Stimulated activated effector memory CD8-positive, alpha-beta T cell treated with anti-CD3 and anti-CD28 coated beads, Interleukin-12 subunit alpha, Interleukin-12 subunit beta, amount 100 ng/mL, for 72 hours (primary cell): ENCODE measurements around the gene ANKRD27.
A peak's percentile ranks its signal among the peaks of the same experiment; 100 is the strongest.
"Not testable (repeated sequence)": the region's sequence is repeated elsewhere in the genome, so short reads cannot be mapped to it uniquely, and the experiment has no call there.

Experiments
- ATAC-seq: fragments of 150-1000 bp; cut with Tn5 transposase; 2 replicates; pipeline ENCODE4 v1.10.0; 2021
- DNase-seq, 2 donors: peaks; one replicate each; pipeline ENCODE4 v3.0.0; 2021 to 2022; ENCODE audit warnings: low spot score in 2 of 2
- H3K27ac Mint-ChIP-seq: one replicate; pipeline ENCODE4 v1.8.0; 2022; ENCODE audit warnings: mild to moderate bottlenecking, mixed read lengths
- H3K36me3 Mint-ChIP-seq: one replicate; pipeline ENCODE4 v1.8.0; 2022; ENCODE audit warnings: mild to moderate bottlenecking, mixed read lengths
- H3K4me1 Mint-ChIP-seq: one replicate; pipeline ENCODE4 v1.8.0; 2022; ENCODE audit warnings: mixed read lengths
- H3K4me3 Mint-ChIP-seq: one replicate; pipeline ENCODE4 v1.8.0; 2022; ENCODE audit warnings: mild to moderate bottlenecking, mixed read lengths
- H3K9me3 Mint-ChIP-seq: one replicate; pipeline ENCODE4 v1.8.0; 2022; ENCODE audit warnings: mixed read lengths

The ANKRD27 gene

DNA sequence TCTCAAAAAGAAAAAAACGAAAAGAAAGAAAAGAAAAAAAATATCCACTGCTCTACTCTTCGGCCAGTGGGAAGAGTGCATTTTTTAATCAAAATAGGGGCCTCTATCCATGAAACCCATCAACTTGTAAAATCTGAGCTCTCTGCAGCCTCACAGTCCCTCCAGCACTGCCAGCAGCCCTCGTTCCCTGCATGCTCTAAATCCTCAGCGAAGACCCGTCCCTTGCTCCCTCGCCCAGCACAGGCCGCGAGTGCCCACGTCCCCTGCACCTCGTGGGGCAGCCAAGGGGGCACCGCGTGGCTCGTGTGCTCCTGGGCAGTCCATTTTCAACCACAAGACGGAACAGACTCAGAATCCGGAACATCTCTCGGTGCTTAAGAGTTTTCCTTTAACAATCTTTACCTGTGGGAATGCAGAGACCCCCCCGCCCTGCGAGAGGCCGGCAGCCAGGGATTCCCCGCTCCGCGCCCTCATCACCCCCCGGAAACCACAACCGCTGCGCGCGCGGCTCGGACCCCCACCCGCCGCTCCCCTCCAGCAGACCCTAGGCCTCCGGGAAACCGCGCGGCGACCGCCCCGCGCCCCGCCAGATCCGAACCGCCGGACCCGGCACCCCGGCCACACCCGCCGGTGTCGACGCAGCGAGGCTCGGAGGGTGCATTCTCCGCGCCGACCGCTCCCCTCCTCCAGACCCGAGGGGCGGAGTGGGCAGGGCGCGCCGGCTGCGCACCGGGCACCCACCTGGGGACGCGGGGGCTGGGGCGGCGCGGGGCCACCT is 638 bp downstream of the ANKRD27 start:
- Mint-ChIP-seq H3K9me3 (no peaks in the 10 kb centered on the region), H3K4me3 (peak overlapping the region; percentile 83), H3K36me3 (peaks cover 7% of the 10 kb centered on the region), H3K27ac (peak overlapping the region; percentile 74), H3K4me1 (peaks cover 44% of the 10 kb centered on the region)
- no peak for DNase-seq
- no peak for ATAC-seq

GRCh38 chr19:32673573-32673972 is 1.4 kb downstream of the ANKRD27 start:
- H3K27ac Mint-ChIP-seq, result peak overlapping the region; percentile 74
- peaks cover 8% of the 10 kb centered on the region for H3K36me3 Mint-ChIP-seq
- peak overlapping the region; percentile 83 for H3K4me3 Mint-ChIP-seq
- H3K4me1 Mint-ChIP-seq, result peaks cover 51% of the 10 kb centered on the region
- no peak for ATAC-seq
- no peaks in the 10 kb centered on the region for H3K9me3 Mint-ChIP-seq
- no peak for DNase-seq

GRCh38 chr19:32672841-32673240 is 2.1 kb downstream of the ANKRD27 start:
- no peak overlapping the region for H3K27ac Mint-ChIP-seq
- peaks cover 14% of the 10 kb centered on the region for H3K36me3 Mint-ChIP-seq
- no peaks in the 10 kb centered on the region for H3K9me3 Mint-ChIP-seq
- no peak for ATAC-seq
- DNase-seq, result no peak
- peak overlapping the region; percentile 83 for H3K4me3 Mint-ChIP-seq
- peaks cover 58% of the 10 kb centered on the region for H3K4me1 Mint-ChIP-seq

DNA sequence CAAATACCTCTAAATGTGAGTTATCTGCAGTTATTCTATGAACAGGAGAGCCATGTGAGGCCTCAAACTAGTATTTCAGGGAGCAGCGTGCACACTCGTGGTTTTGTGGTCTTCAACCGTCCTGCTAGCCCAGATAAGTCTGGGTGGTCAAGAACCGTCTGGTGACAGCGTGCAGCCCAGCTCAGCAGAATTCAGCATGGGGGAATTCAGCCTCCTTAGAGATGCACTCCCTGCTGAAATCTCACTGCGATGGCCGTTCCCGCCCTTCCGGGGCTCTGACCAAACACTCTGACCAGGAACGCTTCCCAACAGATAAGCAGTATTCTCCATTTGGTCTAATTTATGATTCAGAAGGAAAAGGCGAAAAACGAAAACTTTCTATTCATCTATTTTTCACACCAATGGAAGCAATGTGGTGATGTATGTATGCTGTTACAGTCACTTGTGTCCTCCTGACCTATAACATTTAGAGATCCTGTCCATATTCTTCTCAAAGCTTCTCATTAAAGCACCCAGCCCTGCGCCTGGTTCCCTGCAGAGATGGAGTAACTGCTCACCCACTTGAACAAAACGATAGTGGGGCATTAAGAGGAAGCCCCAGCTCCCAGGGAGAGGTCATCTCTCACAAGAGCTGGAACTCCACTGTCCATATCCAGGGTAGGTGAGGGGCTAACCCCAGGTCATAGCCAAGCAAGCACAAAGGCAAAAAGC is 2.9 kb downstream of the ANKRD27 start:
- H3K36me3 Mint-ChIP-seq, result peaks cover 22% of the 10 kb centered on the region
- H3K9me3 Mint-ChIP-seq, result no peaks in the 10 kb centered on the region
- H3K4me1 Mint-ChIP-seq, result peaks cover 52% of the 10 kb centered on the region
- ATAC-seq, result no peak
- H3K4me3 Mint-ChIP-seq, result no peak overlapping the region
- no peak overlapping the region for H3K27ac Mint-ChIP-seq
- DNase-seq, result no peak

GRCh38 chr19:32669310-32669709 is 5.7 kb downstream of the ANKRD27 start:
- no peaks in the 10 kb centered on the region for H3K9me3 Mint-ChIP-seq
- ATAC-seq (no peak), DNase-seq (no peak)
- H3K4me3 Mint-ChIP-seq, result no peak overlapping the region
- peaks cover 49% of the 10 kb centered on the region for H3K4me1 Mint-ChIP-seq
- H3K27ac Mint-ChIP-seq, result peak overlapping the region; percentile 52
- H3K36me3 Mint-ChIP-seq, result peaks cover 30% of the 10 kb centered on the region

DNA sequence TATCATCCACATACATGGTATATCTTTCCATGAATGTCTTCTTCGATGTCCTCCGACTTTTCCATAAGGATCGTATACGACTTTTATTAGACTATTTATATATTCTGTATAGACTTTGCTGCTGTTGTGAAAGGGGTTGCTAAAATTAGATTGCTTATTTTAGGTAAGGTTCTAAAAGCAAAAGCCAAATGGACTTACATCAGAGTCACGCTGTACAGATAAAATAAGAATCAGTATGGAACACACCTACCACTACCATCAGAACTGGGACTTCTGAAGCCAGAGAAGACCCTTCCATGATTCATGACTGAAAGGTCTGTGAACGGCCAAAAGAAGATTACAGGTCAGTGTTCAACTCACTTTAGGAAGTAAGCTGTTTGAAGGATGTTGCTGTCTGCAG is 8.9 kb downstream of the ANKRD27 start:
- Mint-ChIP-seq H3K27ac (no peak overlapping the region), H3K4me3 (no peak overlapping the region), H3K9me3 (no peaks in the 10 kb centered on the region), H3K36me3 (peaks cover 30% of the 10 kb centered on the region), H3K4me1 (peaks cover 23% of the 10 kb centered on the region)
- DNase-seq (no peak), ATAC-seq (no peak)

DNA sequence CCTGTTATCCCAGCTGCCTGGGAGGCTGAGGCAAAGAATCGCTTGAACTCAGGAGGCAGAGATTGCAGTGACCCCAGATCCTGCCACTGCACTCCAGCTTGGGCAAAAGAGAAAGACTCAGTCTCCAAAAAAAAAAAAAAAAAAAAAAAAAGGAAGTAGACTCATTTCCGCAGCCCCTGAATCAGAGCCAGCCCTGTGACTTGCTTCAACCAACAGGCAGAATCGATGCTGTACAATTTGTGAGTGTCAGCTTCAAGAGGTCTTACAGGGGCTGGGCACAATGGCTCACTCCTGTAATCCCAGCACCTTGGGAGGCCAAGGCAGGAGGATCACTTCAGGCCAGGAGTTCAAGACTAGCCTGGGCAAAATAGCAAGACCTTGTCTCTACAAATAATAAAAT is 12.8 kb downstream of the ANKRD27 start:
- no peaks in the 10 kb centered on the region for H3K9me3 Mint-ChIP-seq
- H3K4me3 Mint-ChIP-seq, result no peak overlapping the region
- H3K27ac Mint-ChIP-seq, result no peak overlapping the region
- H3K4me1 Mint-ChIP-seq, result no peaks in the 10 kb centered on the region
- DNase-seq, result no peak
- H3K36me3 Mint-ChIP-seq, result peaks cover 30% of the 10 kb centered on the region
- ATAC-seq, result no peak

DNA sequence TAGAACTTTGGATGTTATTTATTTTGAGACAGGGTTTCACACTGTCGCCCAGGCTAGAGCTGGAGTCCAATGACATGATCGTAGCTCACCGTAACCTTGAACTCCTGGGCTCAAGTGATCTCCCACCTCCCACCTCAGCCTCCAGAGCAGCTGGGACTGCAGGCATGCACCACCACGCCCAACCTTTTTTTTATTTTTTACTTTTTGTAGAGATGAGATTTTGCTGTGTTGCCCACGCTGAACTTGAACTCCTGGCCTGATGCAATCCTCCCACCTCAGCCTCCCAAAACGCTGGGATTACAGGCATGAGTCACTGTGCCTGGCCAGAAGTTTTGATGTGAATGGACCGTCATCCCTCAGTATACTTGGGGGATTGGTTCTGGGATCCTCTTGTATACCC is 13.7 kb downstream of the ANKRD27 start:
- H3K27ac Mint-ChIP-seq, result no peak overlapping the region
- DNase-seq (no peak), ATAC-seq (no peak)
- peaks cover 30% of the 10 kb centered on the region for H3K36me3 Mint-ChIP-seq
- no peaks in the 10 kb centered on the region for H3K4me1 Mint-ChIP-seq
- no peak overlapping the region for H3K4me3 Mint-ChIP-seq
- no peaks in the 10 kb centered on the region for H3K9me3 Mint-ChIP-seq

DNA sequence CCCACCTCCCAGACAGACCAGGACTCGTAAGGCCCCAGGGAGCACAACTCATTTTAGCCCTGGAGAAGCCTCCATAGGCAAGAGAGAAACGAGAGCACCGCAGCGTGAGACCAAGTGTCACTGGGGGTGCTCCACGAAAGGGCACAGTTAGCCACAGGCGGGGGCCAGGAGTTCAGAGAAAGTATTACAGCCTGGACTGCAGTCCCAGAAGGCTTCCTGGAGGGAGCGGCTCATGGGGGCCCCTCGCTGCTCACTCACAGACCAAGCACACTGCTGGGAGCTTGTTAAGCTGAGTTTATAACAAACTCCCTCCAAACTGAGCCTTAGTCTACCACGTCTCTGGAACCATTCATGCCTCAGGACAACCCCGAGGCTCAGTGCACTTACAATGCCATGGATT is 16.5 kb downstream of the ANKRD27 start:
- ATAC-seq (no peak), DNase-seq (no peak)
- H3K4me1 Mint-ChIP-seq, result no peaks in the 10 kb centered on the region
- peaks cover 48% of the 10 kb centered on the region for H3K36me3 Mint-ChIP-seq
- H3K27ac Mint-ChIP-seq, result no peak overlapping the region
- H3K9me3 Mint-ChIP-seq, result no peaks in the 10 kb centered on the region
- H3K4me3 Mint-ChIP-seq, result no peak overlapping the region

DNA sequence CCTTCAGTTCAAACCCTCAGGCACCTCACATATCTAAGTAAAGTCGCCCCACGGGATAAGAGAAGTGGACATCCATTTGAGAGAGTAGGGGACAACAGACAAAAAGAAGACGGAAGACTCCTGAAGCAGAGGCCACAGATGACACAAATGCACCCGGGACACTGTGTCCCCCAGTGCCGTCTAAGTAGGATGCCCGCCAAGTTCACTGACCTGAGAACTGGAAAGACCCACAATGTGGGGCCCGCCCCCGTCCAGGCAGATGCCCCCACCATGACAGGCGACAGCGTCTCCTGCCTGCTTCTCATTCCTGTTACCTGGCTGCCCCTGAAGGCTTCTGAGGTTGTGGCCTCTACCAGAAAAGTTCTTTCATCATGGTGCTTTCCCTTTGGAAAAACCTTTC is 16.9 kb downstream of the ANKRD27 start:
- DNase-seq, result no peak
- H3K27ac Mint-ChIP-seq, result no peak overlapping the region
- H3K4me1 Mint-ChIP-seq, result no peaks in the 10 kb centered on the region
- ATAC-seq, result no peak
- no peak overlapping the region for H3K4me3 Mint-ChIP-seq
- H3K9me3 Mint-ChIP-seq, result no peaks in the 10 kb centered on the region
- peaks cover 53% of the 10 kb centered on the region for H3K36me3 Mint-ChIP-seq

DNA sequence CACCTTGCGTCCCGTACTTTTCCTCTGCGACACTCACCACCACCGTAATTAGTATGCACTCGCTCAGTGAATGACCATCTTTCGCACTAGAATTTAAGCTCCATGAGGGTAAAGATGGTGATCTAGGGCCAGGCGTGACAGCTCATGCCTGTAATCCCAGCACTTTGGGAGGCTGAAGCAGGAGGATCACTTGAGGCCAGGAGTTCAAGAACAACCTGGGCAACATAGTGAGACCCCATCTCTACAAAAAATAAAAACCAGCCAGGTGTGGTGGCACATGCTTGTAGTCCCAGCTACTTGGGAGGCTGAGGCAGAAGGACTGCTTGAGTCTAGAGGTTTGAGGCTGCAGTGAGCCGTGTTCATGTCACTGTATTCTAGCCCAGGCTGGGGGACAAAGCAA is 18.6 kb downstream of the ANKRD27 start:
- not testable (repeated sequence) for H3K4me1 Mint-ChIP-seq, H3K9me3 Mint-ChIP-seq

GRCh38 chr19:32653599-32653915 is 21.4 kb downstream of the ANKRD27 start:
- Mint-ChIP-seq H3K9me3 (no peaks in the 10 kb centered on the region), H3K27ac (no peak overlapping the region), H3K36me3 (peaks cover 68% of the 10 kb centered on the region), H3K4me1 (no peaks in the 10 kb centered on the region), H3K4me3 (no peak overlapping the region)
- no peak for ATAC-seq
- no peak for DNase-seq

More for the DNA sequence above, 18.6 kb downstream of the ANKRD27 start:
- H3K36me3 Mint-ChIP-seq, result peaks cover 60% of the 10 kb centered on the region
- DNase-seq, H3K4me3 Mint-ChIP-seq, H3K27ac Mint-ChIP-seq, ATAC-seq: not testable (repeated sequence)

DNA sequence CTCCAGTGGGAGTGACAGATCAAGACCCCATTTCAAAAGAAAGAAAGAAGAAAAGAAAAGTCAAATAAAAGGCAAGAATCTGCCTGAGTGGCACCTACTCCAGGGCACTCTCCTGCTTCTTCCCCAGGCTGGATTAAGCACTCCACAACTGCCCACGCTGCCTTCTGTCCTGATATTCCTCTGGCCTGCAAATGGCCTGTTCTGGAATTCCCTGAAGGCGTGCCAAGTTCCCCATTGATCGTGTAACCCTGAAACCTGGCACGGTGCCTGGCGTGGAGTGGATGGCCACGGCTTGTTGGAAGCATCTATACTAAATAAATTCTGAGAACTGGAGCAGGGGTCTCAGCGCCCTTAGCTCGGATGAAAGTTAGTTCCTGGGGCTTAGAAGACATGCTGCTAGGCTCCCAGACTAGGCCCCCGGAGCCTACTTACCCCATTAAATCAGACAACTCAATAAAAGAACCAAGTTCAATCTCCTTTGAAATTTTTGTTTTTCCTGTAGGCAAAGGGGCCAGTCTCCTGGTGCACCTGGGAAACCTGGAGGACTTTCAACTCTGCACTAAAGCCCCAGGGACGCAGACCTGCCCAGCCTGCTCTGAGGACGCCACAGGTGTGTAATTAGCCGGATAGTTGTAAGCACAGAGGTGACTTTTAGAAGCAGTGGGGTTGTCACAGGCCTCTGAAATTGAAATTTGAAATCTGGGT is 21.9 kb downstream of the ANKRD27 start:
- H3K4me3 Mint-ChIP-seq, result no peak overlapping the region
- ATAC-seq (no peak), DNase-seq (no peak)
- H3K36me3 Mint-ChIP-seq, result peaks cover 70% of the 10 kb centered on the region
- peak overlapping the region; percentile 74 for H3K27ac Mint-ChIP-seq
- no peaks in the 10 kb centered on the region for H3K4me1 Mint-ChIP-seq
- H3K9me3 Mint-ChIP-seq, result no peaks in the 10 kb centered on the region

DNA sequence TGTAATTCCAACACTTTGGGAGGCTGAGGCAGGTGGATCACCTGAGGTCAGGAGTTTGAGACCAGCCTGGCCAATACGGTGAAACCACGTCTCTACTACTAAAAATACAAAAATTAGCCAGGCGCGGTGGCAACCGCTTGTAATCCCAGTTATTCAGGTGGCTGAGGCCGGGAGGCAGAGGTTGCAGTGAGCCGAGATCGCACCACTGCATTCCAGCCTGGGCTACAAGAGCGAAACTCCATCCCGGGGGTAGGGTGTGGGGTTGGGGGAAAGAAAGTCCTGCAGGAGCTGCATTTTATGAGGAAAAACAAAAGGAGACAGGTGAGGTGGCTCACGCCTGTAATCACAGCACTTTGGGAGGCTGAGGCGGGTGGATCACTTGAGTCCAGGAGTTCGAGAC is 22.6 kb downstream of the ANKRD27 start:
- H3K36me3 Mint-ChIP-seq, result peaks cover 70% of the 10 kb centered on the region
- not testable (repeated sequence) for H3K4me3 Mint-ChIP-seq, DNase-seq, H3K9me3 Mint-ChIP-seq, ATAC-seq, H3K4me1 Mint-ChIP-seq
- H3K27ac Mint-ChIP-seq, result peak overlapping the region; percentile 74

DNA sequence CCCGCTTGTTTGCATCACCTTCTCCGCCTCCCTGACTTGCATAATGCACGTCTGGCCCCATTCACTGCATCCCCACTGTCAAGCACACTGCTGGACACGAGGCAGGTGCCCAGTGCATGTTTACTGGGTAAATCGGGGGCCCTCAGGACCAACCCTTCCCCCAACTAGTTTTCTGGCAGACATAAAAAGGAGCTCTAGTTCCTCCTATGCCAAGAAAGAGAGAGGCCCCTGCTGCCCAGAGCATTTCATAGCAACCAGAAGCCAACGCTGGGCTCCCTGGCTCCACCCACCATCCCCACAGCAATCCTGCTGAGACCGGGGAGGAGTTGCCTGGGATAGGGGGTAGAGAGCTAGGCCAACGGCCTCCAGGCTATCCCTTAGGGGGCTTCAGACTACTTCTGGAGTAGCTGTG is 23.2 kb downstream of the ANKRD27 start:
- Mint-ChIP-seq H3K27ac (no peak overlapping the region), H3K9me3 (no peaks in the 10 kb centered on the region), H3K4me1 (peaks cover 5% of the 10 kb centered on the region), H3K36me3 (peaks cover 70% of the 10 kb centered on the region), H3K4me3 (no peak overlapping the region)
- DNase-seq (no peak), ATAC-seq (no peak)

DNA sequence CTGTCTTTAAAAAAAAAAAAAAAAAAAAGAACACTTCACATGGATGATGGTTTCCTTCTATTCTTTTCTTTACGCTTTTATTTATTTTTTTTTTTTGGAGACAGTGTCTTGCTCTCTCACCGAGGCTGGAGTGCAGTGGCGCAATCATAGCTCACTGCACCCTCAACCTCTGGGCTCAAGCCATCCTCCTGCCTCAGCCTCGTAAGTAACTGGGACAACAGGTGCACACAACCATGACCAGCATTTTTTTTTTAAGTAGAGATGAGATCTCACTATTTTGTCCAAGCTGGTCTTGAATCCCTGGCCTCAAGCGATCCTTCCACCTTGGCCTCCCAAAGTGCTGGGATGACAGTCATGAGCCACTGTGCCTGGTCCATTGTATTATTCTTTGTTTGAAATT is 24.3 kb downstream of the ANKRD27 start:
- Mint-ChIP-seq H3K36me3 (peaks cover 70% of the 10 kb centered on the region), H3K27ac (no peak overlapping the region), H3K4me1 (peaks cover 9% of the 10 kb centered on the region), H3K9me3 (no peaks in the 10 kb centered on the region), H3K4me3 (no peak overlapping the region)
- no peak for ATAC-seq
- no peak for DNase-seq
